Brain microvascular endothelial cell (primary cell): ENCODE data around the gene HIVEP2.
A peak's percentile ranks its signal among the peaks of the same experiment; 100 is the strongest.

ENCODE experiments used
- DNase-seq: peaks from one replicate; pipeline ENCODE4 v3.0.0-alpha.2; 2020
- H3K27ac ChIP-seq: fragments of 250-450 bp; sonication (Bioruptor Pico); 2 replicates; pipeline ENCODE4 v1.5.1; 2020; ENCODE audit warnings: mild to moderate bottlenecking, moderate library complexity
- H3K27me3 ChIP-seq: fragments of 250-450 bp; sonication (Bioruptor Pico); replicated peaks from 2 replicates; pipeline ENCODE4 v1.5.1; 2020; ENCODE audit warnings: mild to moderate bottlenecking
- H3K36me3 ChIP-seq: fragments of 250-450 bp; sonication (Bioruptor Pico); replicated peaks from 2 replicates; pipeline ENCODE4 v1.5.1; 2020; ENCODE audit warnings: mild to moderate bottlenecking
- H3K4me3 ChIP-seq: 2 replicates; pipeline ENCODE4 v1.5.1; 2011; ENCODE audit warnings: low read depth, mild to moderate bottlenecking, control low read depth, low read length, moderate library complexity
- in situ Hi-C: cut with HindIII; loops from 2 replicates; pipeline ENCODE4 v1.10.0; 2017; ENCODE audit warnings: low sequenced_read_pairs, low pct_ligation_motif_present
- TF ChIP-seq, protein P1 (sequence below): IDR thresholded peaks from 2 replicates; pipeline ENCODE4 v1.5.1; 2011; ENCODE audit warnings: low read depth, mild to moderate bottlenecking, moderate library complexity, low read length, control low read depth, inconsistent platforms; ENCODE audit errors: missing control alignments

Gene HIVEP2

DNA sequence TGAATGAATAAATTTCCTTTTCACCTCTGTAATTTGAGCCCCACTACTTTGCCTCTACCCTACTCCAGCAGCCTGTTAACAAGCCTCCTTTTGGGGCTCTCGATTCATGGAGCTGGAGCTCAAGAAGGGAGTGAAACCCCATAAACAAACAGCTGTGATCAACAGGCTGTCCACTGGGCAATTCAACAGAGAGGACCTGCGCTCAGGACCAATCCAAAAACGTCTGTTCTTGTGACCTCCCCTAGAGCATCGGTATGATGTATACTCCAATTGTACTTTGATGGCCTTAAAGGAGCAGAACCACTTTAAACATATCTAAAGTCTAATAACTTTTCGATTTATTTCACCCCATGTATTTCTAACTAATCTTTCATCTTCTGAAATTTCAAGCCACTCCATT, 37.4 kb downstream of the HIVEP2 start:
- TF ChIP-seq, protein P1, sequence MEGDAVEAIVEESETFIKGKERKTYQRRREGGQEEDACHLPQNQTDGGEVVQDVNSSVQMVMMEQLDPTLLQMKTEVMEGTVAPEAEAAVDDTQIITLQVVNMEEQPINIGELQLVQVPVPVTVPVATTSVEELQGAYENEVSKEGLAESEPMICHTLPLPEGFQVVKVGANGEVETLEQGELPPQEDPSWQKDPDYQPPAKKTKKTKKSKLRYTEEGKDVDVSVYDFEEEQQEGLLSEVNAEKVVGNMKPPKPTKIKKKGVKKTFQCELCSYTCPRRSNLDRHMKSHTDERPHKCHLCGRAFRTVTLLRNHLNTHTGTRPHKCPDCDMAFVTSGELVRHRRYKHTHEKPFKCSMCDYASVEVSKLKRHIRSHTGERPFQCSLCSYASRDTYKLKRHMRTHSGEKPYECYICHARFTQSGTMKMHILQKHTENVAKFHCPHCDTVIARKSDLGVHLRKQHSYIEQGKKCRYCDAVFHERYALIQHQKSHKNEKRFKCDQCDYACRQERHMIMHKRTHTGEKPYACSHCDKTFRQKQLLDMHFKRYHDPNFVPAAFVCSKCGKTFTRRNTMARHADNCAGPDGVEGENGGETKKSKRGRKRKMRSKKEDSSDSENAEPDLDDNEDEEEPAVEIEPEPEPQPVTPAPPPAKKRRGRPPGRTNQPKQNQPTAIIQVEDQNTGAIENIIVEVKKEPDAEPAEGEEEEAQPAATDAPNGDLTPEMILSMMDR, result no peak
- no peak overlapping the region for H3K27ac ChIP-seq
- in situ Hi-C loops, result no loop called here
- no peaks in the 10 kb centered on the region for H3K27me3 ChIP-seq
- H3K4me3 ChIP-seq, result no peak overlapping the region
- DNase-seq, result no peak
- H3K36me3 ChIP-seq, result peaks cover 4% of the 10 kb centered on the region

DNA sequence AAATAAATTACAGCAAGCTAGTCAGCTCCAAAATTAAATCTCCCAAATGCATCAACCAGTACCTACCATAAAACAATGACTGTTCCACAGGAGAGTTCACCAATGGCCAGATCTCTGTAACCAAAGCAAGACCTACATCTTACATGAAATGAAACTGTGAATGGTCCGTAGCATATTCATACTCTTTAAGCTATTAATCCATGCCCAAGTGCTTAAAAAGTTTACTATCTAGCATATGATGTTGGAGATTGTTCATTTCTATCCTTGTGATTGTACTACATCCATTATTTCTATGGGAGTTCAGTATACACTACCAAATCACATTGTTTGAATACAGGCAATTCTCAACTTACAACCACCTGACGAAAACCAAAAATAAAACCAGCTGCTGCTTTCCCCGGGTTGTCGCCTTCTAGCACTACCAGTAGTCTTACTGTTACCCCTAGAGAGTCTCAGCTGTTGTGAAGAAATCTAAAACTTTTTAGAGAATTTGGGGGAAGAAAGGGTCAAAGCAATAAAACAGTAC, 38.0 kb downstream of the HIVEP2 start:
- no peak overlapping the region for H3K27ac ChIP-seq
- DNase-seq, result no peak
- H3K27me3 ChIP-seq, result no peaks in the 10 kb centered on the region
- in situ Hi-C loops, result no loop called here
- H3K4me3 ChIP-seq, result no peak overlapping the region
- TF ChIP-seq, protein P1, result no peak
- H3K36me3 ChIP-seq, result no peaks in the 10 kb centered on the region

DNA sequence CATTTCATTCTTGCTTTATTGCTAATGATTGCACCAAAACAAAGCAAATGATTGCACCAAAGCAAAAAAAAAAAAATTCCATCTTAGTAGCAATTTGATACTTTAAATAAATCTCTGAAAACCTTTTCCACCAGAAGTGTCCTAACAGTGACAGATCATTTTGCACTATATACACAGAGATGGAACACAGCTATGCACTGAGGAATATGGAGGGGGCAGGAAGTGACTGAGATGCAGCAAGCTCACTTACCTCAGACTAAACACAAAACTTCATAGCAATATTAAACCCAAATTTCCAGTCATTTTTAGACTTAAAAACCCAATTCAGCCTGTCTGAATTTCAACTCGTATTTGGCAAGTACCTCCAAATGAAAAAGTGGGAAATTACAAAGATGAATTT, 41.2 kb downstream of the HIVEP2 start:
- Histone ChIP-seq H3K4me3 (no peak overlapping the region), H3K27ac (peak overlapping the region; percentile 97), H3K36me3 (no peaks in the 10 kb centered on the region), H3K27me3 (no peaks in the 10 kb centered on the region)
- in situ Hi-C loops, result no loop called here
- TF ChIP-seq, protein P1, result no peak
- no peak for DNase-seq

DNA sequence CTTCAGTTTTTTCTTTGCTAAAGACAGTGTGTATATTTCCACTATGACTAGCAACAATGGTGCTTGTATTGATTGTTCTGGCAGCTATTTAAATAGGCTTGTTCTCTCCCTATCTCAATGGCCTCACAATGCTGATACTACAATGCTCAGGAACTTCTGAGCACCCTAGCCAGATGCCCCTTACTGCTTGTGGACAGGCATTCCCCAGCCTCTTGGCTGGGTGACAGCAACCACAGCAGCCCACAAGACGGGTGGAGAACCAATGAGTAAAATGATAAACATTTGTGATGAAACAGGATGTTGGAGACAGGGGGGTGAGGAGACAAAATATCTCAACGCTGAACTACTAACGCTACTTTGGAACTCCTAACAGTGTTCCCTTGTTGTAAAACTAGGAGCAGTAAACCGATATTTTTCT, 42.3 kb downstream of the HIVEP2 start:
- TF ChIP-seq, protein P1, result no peak
- peak; percentile 98 for DNase-seq
- no peaks in the 10 kb centered on the region for H3K27me3 ChIP-seq
- no peak overlapping the region for H3K4me3 ChIP-seq
- no peaks in the 10 kb centered on the region for H3K36me3 ChIP-seq
- peak overlapping the region; percentile 97 for H3K27ac ChIP-seq
- in situ Hi-C loops, result no loop called here

DNA sequence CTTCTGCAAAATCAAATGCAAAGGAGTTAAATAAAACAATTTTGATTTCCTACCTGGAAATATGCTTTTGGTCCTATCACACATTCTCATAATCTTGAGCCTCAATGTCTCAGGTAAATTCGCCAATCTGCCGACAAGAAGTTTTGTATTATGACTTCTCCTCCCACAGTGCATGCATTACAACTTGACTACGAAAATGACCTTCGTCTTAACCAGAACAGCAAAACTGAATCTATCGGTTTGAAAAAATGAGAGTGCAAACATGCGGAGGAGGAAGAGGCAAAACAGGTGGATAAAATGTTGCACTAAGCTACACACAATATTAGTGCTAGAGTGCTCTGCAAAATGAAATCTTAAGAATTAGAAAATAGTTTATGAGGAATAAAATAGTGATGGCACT, 43.4 kb downstream of the HIVEP2 start:
- in situ Hi-C loops, result no loop called here
- no peak overlapping the region for H3K27ac ChIP-seq
- H3K36me3 ChIP-seq, result no peaks in the 10 kb centered on the region
- no peak overlapping the region for H3K4me3 ChIP-seq
- DNase-seq, result no peak
- H3K27me3 ChIP-seq, result no peaks in the 10 kb centered on the region
- TF ChIP-seq, protein P1, result no peak
